D721Med (cell line): Measurements from ENCODE around the gene PCDHB12.
A peak's percentile ranks its signal among the peaks of the same experiment; 100 is the strongest.
"Not testable (repeated sequence)": the region's sequence is repeated elsewhere in the genome, so short reads cannot be mapped to it uniquely, and the experiment has no call there.

Experiments
- DNase-seq: peaks from one replicate; pipeline ENCODE4 v3.0.0; 2011; ENCODE audit warnings: low spot score; ENCODE audit not compliant: insufficient read length
- FAIRE-seq: peaks from 2 replicates; lab custom pipeline; 2011; peaks lifted over from hg19 to GRCh38; lab: Jason Lieb, UNC
- CTCF ChIP-seq: IDR thresholded peaks from 2 replicates; pipeline ENCODE4 v1.5.1; 2012; ENCODE audit warnings: mild to moderate bottlenecking, control low read depth; ENCODE audit not compliant: insufficient read depth; ENCODE audit errors: missing control alignments

The PCDHB12 gene

GRCh38 chr5:141215504-141215903, 7.0 kb downstream of the PCDHB12 start:
- DNase-seq, FAIRE-seq: not testable (repeated sequence)

- not testable (repeated sequence) for FAIRE-seq
These were observed 7.5 kb downstream of the PCDHB12 start for GRCh38 chr5:141216035-141216434.

GRCh38 chr5:141223112-141223783, 14.7 kb downstream of the PCDHB12 start, which contains the start of gene PCDHB14:
Gene PCDHB14 (plus strand): TSS chr5:141223343. CDS start chr5:141223506, 163 bp downstream.
- DNase-seq: no peak
- TF ChIP-seq CTCF: peak; percentile 49
- FAIRE-seq: no peak

More at GRCh38 chr5:141216035-141216434, 7.5 kb downstream of the PCDHB12 start:
- not testable (repeated sequence) for DNase-seq

- not testable (repeated sequence) for FAIRE-seq, DNase-seq
These were observed 16.3 kb downstream of the PCDHB12 start for GRCh38 chr5:141224844-141225243.

GRCh38 chr5:141225421-141225820, 16.9 kb downstream of the PCDHB12 start:
- FAIRE-seq: not testable (repeated sequence)

GRCh38 chr5:141234109-141234667, 25.7 kb downstream of the PCDHB12 start:
- TF ChIP-seq CTCF: peak; percentile 38
- no peak for FAIRE-seq
- DNase-seq: no peak

More at GRCh38 chr5:141225421-141225820, 16.9 kb downstream of the PCDHB12 start:
- DNase-seq: not testable (repeated sequence)

- not testable (repeated sequence) for DNase-seq, FAIRE-seq
These were observed 27.4 kb downstream of the PCDHB12 start for GRCh38 chr5:141235922-141236321.

- no peak for TF ChIP-seq CTCF
- no peak for FAIRE-seq
- no peak for DNase-seq
These were observed 28.2 kb downstream of the PCDHB12 start for GRCh38 chr5:141236516-141237313.

- FAIRE-seq: no peak
- DNase-seq: no peak
- TF ChIP-seq CTCF: no peak
These were observed 33.0 kb downstream of the PCDHB12 start for GRCh38 chr5:141241496-141241895.
